NCI-H460 (cell line): ENCODE measurements around the gene ABHD6. TPM values are rescaled to one million over a fixed set of nuclear protein-coding genes. Genes with fewer than 3 reads are reported as not detected.
"Not testable (repeated sequence)": the region's sequence is repeated elsewhere in the genome, so short reads cannot be mapped to it uniquely, and the experiment has no call there.

Source experiments
- DNase-seq: peaks from one replicate; pipeline ENCODE4 v3.0.0-alpha.2; 2016; ENCODE audit warnings: low read depth; ENCODE audit errors: extremely low read depth
- total RNA-seq: library from RNA; depleted of rRNA; stranded (reverse); fragments of >200 nt; shearing (Covaris generic); gene quantifications from 2 replicates; pipeline ENCODE4 v1.2.3, GENCODE V29; 2014

The ABHD6 gene
- total RNA-seq, 1 experiment from 2014 or later, result 5.1 TPM

DNA sequence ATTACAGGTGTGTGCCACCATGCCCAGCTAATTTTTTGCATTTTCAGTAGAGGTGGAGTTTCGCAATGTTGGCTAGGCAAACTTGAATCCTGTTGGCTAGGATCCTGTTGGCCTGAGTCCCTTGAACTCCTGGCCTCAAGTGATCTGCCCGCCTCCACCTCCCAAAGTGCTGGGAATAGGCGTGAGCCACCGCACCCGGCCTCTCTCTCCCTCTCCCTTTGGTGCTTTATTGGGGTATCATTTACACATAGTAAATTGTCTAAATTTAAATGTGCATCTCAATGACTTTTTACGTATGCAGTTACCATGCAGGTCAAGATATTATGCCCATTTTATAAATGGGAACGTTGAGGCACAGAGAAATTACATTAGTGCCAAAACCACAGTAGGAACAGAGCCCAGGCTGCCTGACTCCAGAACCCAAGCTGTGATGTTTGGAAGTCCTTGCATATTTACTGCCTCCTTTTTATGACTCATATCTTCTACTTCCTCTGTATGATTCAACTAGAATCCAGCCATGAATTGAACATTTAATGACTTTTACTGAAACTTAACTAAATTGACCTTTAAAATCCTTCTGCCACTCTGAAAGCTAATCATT lies 34.4 kb downstream of the ABHD6 start:
- peak; percentile 20 for DNase-seq

DNA sequence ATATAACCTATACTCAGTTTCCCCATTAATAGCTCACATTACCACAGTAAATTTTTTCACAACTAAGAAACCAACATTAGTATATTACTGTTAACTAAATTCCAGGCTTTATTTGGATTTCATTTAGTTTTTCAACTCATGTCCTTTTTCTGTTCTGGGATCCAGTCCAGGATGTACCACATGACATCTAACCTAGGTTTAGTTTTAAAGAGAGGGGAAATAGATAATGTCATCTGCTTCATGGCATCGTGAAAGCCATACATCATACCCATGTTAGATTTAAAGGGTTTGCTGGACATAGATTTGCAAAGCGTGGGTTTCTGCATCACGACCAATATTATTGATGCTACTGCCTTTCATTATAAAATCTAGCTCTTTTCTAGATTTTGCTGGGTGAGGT lies 35.3 kb downstream of the ABHD6 start:
- no peak for DNase-seq

DNA sequence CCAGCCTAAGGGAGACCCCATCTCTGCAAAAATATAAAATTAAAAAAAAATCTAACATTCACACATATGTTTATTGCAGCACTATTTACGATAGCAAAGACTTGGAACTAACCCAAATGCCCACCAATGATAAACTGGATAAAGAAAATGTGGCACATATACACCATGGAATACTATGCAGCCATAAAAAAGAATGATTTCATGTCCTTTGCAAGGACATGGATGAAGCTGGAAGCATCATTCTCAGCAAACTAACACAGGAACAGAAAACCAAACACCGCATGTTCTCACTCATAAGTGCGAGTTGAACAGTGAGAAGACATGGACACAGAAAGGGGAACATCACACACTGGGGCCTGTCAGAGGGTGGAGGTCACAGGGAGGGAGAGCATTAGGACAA lies 35.8 kb downstream of the ABHD6 start:
- not testable (repeated sequence) for DNase-seq

DNA sequence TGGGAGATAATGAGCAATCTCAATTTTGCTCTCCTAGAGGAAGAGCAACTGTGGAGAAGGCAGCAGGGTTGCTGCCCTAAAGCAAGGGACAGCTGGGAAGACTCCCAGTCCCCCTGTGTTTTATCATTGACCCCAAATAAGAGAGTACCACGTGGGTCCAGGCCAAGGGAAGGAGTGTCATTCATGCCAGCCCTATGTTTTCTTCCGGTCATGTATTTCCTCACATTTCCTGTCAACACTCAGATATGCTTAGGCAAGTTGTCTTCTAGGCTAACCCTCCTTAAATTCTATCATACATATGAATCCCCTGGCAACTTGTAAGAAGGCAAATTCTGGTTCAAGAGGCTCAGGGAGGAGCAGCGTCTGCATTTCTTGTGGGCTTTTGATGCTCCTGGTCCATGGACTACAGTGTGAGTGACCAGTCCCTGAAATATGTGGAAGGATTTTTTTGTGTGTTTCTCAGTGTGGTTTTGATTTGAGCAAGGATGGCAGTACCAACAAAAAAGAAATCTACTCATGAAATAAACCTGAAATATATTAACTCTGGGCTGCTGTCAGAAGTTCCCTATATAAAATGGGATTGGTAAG lies 36.5 kb downstream of the ABHD6 start:
- DNase-seq, result no peak

DNA sequence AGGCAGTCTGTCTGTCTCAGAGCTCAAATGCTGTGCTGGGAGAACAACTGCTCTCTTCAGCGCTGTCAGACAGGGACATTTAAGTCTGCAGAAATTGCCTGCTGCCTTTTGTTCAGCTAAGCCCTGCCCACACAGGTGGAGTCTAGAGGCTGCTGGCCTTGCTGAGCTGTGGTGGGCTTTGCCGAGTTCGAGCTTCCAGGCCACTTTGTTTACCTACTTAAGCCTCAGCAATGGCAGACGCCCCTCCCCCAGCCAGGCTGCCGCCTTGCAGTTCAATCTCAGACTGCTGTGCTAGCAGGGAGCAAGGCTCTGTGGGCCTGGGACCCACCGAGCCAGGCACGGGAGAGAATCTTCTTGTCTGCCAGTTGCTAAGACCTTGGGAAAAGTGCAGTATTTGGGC lies 43.5 kb downstream of the ABHD6 start:
- DNase-seq, result no peak

DNA sequence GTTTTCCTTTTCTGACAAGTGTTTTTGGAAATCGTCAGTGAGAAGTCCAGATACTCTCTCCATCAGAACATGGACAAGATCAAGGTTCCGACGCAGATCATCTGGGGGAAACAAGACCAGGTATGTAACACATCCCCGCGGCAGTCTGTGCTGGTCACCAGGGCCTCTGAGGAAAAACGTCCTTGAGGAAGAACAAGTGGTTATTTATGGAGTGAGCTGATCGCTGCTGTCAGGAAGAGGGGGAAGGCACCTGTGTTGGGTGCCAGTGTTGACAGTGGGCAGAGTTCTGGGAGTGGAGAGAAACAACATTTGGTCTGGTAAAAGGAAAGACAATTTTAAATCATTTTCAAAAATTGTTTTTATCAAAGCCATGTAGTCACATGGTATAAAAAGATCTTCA lies 47.7 kb downstream of the ABHD6 start:
- DNase-seq, result no peak

DNA sequence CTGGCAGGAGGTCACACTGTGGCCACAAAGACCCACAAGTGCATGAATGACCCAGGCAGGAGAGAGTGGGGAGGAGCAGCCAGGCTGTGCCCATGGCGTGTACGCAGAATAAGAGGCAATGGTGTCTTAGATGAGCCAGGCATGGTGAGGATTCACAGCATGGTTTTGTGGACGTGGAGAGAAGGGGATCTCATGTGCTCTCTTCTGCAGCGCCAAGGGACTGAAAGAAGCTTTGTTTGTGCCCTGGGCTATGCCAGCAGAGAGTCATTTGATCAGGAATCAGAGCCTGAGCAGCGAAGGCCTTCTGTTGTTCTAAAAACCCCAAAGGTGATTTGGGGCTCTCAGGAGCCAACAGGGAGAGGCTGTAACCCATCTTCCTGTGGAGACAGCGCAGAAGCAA lies 49.8 kb downstream of the ABHD6 start:
- no peak for DNase-seq

DNA sequence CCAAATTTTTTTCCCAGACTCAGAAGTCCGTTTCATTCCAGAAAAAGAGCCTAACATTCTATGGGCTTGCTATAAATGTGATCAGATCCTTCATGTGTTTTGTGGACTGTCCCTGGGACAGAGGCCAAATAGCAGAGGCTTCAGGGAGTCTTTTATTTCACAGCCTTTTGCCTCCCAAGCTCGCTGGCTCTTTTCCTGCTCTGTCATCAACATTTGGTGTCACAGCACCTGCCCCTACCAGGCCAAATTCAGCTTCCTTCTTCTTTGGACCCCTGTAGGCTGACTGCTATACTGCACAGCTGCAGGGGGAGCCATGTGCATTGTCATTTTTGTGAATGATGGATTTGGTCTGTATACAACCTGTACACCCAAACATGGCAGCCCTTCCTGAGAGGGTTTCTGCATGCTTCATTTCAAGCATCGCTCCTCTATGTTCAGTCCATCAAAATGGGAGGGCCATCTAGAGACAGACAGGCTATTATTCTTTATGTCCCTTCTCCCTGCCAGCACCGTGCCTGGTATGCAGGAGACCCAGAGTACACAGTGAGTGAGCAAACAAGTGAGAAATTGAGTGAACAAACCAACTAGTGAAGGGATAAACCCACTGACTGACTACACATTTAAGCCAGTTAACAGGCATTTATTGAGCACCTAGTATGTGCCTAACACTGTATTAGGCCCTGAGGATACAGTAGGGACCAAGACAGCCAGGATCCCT lies 50.6 kb downstream of the ABHD6 start:
- no peak for DNase-seq

DNA sequence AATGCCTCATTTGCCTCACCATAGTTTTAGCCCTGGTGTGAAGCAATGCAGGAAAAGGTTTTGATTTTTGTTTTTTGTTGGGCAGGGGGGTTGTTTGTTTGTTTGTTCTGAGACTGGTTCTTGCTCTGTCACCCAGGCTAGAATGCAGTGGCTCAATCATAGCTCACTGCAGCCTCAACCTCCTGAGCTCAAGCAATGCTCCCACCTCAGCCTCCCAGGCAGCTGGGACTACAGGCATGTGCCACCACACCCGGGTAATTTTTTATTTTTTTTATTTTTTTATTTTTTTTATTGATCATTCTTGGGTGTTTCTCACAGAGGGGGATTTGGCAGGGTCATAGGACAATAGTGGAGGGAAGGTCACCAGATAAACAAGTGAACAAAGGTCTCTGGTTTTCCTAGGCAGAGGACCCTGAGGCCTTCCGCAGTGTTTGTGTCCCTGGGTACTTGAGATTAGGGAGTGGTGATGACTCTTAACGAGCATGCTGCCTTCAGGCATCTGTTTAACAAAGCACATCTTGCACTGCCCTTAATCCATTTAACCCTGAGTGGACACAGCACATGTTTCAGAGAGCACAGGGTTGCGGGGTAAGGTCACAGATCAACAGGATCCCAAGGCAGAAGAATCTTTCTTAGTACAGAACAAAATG lies 51.5 kb downstream of the ABHD6 start:
- not testable (repeated sequence) for DNase-seq

DNA sequence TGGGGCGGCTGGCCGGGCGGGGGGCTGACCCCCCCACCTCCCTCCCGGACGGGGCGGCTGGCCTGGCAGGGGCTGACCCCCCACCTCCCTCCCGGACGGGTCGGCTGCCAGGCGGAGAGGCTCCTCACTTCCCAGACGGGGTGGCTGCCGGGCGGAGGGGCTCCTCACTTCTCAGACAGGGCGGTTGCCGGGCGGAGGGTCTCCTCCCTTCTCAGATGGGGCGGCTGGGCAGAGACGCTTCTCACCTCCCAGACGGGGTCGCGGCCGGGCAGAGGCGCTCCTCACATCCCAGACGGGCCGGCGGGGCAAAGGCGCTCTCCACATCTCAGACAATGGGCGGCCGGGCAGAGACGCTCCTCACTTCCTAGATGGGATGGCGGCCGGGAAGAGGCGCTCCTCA lies 52.9 kb downstream of the ABHD6 start:
- not testable (repeated sequence) for DNase-seq

DNA sequence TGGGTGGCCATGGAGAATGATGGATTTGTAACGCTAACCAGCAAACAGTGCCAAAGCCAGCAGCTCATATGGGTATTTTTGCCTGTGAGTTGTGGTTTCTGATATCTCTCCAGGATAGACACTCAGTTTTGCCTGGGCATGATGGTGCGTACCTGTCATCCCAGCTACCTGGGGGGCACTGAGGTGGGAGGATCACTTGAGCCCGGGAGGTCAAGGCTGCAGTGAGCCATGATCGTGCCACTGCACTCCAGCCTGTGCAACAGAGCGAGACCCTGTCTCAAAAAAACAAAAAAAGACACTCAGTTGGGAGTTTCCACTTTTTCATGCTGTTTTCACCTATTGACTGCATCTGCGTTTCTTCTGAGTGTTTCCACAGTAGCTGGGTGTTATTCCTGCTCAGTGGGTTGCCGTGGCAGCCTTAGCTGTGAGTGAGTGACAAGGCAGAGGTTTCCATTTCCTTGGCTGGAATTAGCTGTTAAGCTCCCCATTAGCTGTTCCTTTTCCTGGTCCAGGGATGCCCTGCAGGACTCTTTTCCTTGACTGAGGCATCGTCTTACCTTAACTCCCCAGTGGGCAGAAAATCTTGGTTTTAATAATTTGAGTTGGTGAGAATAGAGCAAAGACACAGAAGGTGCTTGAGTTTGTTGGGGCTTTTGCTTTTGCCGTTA lies 54.2 kb downstream of the ABHD6 start:
- DNase-seq, result no peak

DNA sequence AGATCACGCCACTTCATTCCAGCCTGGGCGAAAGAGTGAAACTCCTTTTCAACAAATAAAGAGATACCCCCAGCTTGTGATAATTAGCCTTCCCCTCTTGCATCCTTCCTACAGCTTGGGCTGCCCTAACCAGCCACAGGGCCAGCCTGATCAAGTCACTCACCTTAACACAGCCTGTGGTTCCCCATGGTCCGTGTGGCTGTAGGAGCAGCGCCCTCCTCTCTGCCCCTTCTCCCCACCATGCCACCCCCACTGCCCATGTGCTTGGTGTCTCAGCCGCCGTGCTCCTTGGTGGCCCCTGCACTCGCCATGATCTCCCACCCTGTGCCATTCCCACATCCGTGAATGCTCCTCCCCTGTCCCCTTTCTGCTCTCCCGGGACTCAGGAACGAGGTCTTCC lies 55.3 kb downstream of the ABHD6 start:
- no peak for DNase-seq

DNA sequence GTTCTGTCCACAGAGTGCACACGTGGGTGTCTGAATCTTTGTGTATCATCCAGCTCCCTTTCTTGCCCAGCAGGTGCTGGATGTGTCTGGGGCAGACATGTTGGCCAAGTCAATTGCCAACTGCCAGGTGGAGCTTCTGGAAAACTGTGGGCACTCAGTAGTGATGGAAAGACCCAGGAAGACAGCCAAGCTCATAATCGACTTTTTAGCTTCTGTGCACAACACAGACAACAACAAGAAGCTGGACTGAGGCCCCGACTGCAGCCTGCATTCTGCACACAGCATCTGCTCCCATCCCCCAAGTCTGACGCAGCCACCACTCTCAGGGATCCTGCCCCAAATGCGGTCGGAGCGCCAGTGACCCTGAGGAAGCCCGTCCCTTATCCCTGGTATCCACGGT lies 55.9 kb downstream of the ABHD6 start:
- no peak for DNase-seq

DNA sequence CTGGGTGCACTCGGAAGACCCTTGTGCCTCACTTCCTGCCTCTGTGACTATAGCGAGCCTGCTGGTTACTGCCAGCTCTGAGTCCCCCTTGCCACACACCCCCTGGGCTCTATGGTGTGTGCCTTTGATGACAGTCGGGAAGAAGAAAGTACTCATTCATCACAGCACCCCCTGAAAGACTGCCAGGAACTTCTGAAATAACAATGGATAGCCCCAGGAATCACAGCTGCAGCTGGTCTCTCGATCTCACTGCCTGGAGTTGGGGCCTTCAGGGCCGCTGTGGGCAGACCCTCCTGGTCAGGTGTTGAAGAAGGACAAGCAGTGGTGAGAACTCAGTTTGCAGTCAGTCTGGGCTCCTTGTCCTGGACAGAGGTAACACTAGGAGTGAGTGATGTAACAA lies 58.7 kb downstream of the ABHD6 start:
- DNase-seq, result no peak

DNA sequence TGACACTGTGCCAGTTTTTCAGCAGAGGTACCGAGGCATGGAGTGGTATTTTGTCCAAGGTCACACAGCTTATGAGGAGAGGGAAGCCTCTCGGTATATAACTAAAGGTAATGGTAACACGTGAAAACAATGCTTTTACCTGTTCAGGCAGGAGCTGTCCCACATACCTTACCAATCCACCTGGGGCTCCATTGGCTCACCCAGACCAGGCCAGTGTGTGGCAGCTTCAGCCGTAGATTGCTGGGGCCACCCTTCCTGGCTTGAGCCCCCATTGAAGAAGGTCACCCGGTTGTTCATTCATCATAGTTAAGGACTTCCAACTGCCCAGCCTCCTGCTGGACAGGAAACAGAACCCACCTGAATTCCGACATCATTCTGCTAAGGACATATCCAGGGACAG lies 59.3 kb downstream of the ABHD6 start:
- no peak for DNase-seq

DNA sequence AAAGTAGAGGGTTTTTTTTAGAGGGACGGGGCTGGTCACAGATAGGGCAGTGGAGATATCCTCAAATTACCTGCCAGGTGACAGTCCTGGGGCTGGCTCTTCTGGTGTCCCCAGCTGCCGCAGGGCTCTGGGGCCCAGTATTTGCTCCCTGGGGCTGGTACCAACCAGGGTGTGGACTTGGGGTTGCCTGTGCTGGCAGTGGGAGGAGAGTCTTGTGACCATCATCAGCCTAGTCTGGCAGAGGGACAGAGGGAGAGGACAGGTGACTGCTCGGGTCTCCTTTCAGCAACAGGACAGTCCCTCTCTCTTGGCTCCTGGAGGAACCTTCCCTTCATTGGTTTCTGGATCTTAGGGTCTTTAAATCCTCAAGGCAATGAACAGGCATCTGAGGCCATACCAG lies 60.6 kb downstream of the ABHD6 start:
- no peak for DNase-seq

DNA sequence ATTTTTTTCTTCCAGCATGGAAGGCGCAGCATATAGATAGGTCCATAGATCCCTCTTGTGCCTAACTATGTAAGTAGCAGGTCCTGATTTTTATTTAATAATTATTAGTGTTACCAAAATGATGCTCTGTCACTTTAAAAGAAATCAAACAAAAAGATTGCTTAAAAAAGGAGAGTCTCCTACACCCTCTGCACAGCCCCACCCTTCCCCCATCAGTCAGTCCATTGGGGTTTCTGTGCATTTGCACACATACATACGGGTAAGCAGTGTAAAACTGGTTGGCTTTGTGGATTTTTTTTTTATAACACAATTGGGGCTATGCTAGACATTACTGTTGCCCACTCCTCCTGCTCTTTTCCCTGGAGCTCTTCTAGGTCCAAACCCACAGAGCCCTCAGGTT lies 61.5 kb downstream of the ABHD6 start:
- no peak for DNase-seq

DNA sequence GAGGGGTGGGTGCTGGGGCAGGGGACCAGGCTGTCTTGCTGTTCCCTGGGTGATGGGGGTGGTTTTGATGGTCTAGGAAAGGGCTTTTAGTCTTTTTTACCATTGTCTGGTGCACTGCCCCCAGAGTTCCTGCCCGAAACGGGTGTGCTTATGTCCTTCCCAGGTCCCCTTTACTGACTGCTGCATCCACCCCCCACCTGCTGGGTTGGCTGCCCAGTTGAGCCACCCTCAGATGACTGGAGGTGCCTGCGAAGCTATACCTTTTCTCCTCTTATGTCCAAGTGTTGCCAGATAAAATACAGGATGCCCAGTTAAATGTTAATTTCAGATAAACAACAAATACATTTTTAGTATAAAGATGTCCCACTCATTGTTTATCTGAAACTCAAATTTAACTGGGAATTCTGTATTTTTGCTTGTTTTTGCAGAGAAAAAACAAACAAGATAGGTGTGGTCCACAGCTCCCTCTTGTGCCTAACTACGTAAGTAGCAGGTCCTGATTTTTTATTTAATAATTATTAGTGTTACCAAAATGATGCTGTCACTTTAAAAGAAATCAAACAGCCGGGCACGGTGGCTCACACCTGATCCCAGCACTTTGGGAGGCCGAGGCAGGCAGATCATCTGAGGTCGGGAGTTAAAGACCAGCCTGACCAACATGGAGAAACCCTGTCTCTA lies 62.4 kb downstream of the ABHD6 start:
- DNase-seq, result no peak

DNA sequence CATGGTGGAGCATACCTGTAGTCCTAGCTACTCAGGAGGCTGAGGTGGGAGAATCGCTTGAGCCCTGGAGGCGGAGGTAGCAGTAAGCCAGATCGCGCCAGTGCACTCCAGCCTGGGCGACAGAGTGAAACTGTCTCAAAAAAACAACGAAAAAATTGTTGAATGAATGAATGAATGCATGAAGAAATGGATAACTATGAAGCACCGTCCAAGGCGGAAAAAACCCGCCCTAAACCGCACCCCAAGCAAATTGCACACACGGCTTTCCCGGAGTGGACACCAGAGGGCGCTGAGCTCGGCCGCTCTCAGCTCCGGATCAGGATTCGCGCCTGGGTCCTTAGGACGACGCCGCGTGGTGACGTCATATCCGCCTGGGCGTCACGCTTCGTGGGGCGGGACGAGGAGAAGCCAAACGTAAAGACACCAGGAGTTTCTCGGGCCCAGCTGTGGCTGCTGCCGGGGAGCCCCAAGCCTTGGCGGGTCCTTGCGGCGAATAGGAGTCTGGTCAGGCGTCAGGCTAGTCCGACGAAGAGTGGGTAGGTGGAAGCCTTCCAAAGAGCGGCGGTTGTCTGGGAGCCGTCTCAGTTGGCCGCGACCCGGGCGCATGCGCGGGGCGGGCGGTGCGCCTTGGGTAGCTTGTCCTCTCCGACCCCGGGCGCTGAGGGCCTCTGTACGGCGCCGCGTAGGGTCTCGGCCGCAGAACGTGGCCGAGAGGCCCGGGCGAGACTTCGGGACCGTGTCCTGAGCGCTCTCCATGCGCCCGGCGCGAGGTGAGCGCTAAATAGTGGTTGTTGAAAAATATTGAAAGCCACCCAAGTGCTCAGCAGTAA lies 68.5 kb downstream of the ABHD6 start, which contains the start of the genes HTD2 and RPP14:
Gene HTD2, plus strand, starts transcription at position 639 of the 830 bp plus-strand sequence. CDS start 11,094 bp downstream, outside the sequence.
Gene RPP14, plus strand, starts transcription at position 364 of the 830 bp plus-strand sequence. CDS start 4,085 bp downstream, outside the sequence.
- DNase-seq, result peak; percentile 92
